Kidney capillary endothelial cell (primary cell): ENCODE data around the gene UIMC1.

Experiments
- DNase-seq: peaks from one replicate; pipeline ENCODE4 v3.0.0-alpha.2; 2018; ENCODE audit warnings: low spot score

Gene UIMC1

GRCh38 chr5:176952531-176953193 lies 53.9 kb downstream of the UIMC1 start:
- DNase-seq, result no peak

DNA sequence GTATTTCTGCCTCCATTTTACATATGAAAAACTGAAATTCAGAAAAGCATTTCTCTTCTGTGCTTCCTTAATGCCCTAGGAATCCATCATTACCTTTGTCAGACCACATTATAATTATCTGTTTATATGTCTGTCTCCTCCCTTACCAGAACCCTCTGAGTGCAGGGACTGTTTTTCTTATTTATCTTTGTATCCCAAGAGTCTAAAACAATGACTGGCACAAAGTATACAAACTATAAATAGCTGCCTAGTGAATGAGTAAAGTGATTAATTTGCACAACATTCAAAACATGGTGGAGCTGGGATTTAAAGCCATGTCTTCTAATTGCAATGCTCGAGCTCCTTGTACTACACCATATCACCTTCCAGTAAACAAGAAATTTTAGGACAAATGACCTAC lies 58.1 kb downstream of the UIMC1 start:
- no peak for DNase-seq

DNA sequence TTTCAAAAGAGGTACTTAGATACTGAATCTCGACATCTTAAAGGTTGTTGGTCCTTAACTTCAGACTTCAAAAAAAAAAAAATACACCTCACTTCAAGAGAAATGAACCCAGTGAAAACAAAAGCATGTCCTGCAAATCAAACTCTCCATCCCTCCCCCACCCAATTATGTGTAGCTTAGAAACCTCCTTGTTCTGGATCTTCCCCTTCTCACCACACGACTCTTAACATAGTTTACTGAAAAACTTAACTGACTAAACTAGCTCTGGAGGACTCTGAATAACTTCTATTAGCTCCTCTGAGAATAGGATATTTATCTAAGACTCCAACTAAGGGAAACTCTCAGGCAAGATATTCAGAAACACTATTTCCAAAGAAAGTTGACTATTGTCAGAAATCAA lies 58.7 kb downstream of the UIMC1 start:
- no peak for DNase-seq

DNA sequence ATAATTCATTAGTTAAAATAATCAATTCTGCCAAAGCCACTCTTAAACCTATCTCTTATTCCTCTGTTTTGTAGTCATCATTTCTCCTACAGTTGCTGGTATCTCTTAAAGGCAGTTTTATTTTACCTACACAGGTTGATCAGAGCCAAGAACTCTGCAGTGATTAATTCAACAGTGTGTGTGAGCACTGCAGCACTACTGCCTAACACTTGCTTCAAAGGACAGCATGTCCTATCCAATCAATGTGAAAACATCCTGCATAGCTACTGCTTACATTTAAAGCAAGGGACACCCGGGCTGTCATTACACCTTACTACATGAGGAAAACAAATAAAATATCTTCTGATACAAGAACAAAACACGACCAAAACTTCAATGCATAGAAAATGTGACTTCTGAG lies 62.3 kb downstream of the UIMC1 start:
- no peak for DNase-seq

DNA sequence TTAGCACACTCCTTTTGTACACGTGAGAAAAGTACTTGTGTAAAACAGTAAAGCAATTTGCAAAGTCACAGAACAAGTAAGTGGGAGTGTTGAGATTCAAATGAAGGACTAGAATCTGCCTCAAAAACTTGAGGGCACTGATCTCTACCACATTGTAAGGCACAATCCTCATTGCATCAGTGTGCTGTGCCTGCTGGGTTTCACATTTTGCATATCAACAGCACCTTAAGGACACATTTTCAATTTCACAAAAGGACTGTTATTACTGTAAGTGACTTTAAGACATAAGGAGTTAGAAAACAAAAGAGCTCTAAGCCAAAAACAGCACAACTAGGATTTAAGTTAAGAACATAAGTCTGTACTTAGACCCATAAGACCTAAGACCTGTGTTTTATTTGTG lies 62.8 kb downstream of the UIMC1 start:
- DNase-seq, result no peak

- DNase-seq, result no peak
Observed at GRCh38 chr5:176941951-176942350, 64.6 kb downstream of the UIMC1 start.

- DNase-seq, result no peak
Observed at GRCh38 chr5:176938472-176938871, 68.1 kb downstream of the UIMC1 start.

GRCh38 chr5:176935017-176935416 lies 71.6 kb downstream of the UIMC1 start:
- DNase-seq, result no peak

DNA sequence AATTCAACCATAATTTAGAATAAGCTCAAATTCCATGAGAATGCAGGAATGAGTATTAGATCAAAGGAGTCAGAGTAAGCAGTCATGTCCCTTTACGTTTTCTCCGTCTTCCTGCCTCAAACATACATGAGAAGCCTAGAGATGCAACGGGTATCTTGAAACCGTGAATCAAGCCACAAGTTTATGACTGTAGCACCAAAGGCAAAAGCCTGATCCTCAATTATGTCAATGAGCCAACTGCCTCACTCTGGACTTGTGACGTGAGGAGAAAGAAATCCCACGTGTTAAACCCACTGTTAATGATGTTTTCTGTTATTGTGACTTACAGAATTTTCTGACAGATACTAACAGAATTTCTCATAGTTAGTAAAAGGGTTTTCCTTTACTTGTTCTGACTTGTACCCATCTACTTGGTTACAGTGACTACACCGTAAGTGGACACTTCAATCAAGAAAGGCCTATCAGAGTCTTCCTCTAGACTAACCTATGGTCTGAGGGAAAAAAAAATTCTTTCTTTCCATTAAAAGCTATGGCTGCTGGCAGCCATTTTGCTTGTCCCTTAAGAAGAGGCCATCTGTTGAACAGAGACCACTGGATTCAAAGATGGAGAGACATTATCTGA lies 72.2 kb downstream of the UIMC1 start:
- DNase-seq, result no peak

DNA sequence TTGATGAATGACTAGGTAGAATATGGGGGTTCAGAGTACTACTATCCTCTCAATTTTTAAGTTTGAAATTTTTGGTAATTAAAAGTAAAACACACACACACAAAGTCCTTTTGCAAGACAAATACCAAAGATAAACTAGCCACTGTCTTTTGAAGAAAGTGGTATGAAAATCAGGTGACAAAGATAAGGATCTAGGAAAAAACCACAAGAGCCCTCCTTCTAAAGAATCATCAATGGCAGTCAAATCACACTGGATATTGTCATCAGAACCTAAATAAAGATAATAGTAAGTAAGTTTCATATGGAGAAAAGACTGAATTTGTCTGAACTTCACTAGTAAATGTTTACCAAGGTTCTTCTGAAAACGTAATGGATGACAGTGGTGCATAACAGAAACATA lies 76.9 kb downstream of the UIMC1 start:
- DNase-seq, result no peak

DNA sequence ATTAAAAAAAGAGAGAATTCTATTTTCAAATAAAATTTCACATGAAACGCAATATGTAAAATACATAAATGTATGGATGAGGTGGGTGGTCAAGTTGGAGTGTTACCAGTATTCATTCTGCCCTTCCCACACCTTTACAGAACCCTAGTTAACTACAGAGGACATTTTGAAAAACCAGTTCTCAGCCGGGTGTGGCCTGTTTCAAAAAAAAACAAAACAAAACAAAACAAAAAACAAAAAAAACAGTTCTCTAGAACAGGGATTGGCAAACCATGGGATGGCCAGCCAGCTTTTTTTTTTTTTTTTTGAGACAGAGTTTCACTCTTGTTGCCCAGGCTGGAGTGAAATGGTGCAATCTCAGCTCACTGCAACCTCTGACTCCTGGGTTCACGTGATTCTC lies 79.0 kb downstream of the UIMC1 start:
- DNase-seq, result no peak

DNA sequence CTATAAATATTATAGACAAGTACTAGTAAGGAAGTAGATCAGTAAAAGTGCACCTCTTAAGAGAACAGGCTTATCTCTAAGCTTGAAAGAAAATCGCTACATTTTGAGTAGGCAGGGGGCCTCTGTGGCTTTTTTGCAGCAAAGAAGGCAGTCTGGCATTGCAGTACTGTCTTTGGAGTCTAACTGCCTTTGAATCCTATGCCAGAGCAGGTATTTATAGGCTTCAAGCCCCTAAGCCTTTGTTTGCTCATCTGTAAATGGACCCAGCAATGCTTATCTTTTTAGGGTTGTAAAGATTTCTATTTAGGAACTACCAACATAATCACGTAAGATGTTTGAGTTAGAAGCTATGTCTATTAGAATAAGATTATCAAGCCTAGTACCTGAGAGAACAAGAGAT lies 83.8 kb downstream of the UIMC1 start:
- no peak for DNase-seq

DNA sequence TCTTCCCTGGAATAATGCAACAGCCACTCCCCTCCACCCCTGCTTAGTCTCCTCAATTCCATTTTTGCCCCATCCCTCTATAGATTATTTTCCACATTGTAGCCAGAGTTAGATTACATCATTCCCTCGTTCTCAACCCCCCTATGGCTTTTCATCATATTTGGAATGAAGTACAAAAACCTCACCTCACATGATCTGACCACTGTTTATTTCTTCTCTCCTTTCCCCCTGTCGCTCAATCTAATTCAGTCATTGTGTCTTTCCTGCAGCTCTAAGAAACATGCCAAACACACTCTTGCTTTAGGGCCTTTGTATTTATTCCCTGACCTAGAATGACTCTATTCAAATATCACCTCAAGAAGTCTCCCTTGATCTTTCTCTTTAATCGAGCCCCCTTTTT lies 84.9 kb downstream of the UIMC1 start:
- DNase-seq, result no peak

- no peak for DNase-seq
Observed at GRCh38 chr5:176918613-176919012, 88.0 kb downstream of the UIMC1 start.

DNA sequence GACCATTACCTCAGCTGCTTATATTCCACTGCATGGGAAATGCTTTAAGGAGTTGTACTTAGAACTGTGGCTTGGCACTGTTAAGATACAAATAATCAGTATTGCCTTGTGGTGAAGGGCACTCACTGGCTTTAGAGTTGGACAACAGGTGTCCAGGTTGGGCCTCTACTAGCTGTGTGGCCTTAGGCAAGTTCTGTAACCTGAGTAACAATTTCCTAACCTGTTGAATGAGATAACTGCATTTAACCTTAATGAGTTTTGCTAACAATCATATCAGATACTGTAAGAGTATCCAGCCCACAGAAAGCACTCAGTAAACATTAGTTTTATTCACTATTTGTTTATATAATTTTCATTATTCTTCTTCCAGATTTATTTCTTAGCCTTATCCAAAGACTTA lies 90.2 kb downstream of the UIMC1 start:
- no peak for DNase-seq

GRCh38 chr5:176915906-176916305 lies 90.7 kb downstream of the UIMC1 start:
- DNase-seq, result no peak

DNA sequence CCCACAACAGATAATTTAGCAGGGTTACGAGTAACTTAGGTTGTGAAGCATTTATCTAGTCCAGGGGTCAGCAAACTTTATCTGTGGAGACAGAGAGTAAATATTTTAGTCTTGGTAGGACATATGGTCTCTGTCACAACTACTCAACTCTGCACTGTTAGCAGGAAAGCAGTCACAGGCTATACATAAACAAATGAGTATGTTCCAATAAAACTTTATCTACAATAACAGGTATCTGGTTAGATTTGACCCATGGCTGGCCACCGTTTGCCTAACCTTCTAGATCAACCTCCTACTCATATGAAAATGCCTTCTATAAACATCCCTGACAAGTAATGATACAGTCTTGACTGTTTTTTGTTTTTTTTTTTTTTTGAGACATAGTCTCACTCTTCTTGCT lies 94.5 kb downstream of the UIMC1 start:
- no peak for DNase-seq

GRCh38 chr5:176908675-176909368 lies 97.8 kb downstream of the UIMC1 start:
- DNase-seq, result no peak

- no peak for DNase-seq
Observed at GRCh38 chr5:176906796-176907195, 99.8 kb downstream of the UIMC1 start.

DNA sequence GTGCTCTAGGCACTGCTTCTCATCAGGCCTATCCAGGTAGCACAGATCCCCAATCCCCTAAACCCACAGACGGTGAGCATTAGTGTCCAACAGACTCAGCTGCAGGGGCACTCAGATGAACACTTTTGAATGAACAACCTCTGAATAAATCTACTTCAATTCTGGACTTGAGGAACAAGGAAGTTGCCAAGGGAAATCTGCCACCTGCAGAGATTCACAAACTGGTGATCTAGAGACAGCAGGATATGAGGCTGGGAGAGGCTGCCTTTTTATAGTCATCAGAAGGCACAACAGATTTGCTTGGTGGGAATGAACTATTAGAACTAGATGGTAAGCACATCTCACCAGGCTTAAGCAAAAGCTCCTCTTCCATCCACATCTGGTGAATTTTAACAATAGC lies 100.5 kb downstream of the UIMC1 start:
- no peak for DNase-seq

- no peak for DNase-seq
Observed at GRCh38 chr5:176904276-176904675, 102.3 kb downstream of the UIMC1 start.

- no peak for DNase-seq
Observed at GRCh38 chr5:176902911-176903664, 103.5 kb downstream of the UIMC1 start.
